Right ventricle myocardium superior (tissue), 1 donor: ENCODE data around the gene SLC36A3. TPM values are rescaled to one million over a fixed set of nuclear protein-coding genes. Genes with fewer than 3 reads are reported as not detected.
A peak's percentile ranks its signal among the peaks of the same experiment; 100 is the strongest.
"Not testable (repeated sequence)": the region's sequence is repeated elsewhere in the genome, so short reads cannot be mapped to it uniquely, and the experiment has no call there.

ENCODE experiments used
- ATAC-seq: fragments of 200-7000 bp; cut with Tn5 transposase; one replicate; pipeline ENCODE4 v1.9.1; 2020; ENCODE audit warnings: mild to moderate bottlenecking; ENCODE audit not compliant: poor library complexity
- DNase-seq: peaks from one replicate; pipeline ENCODE4 v3.0.0-alpha.2; 2020
- intact Hi-C: fragments of 100-400 bp; cut with DNase I; formaldehyde crosslinking; loops from one replicate; pipeline ENCODE4 v1.11.2; 2022
- total RNA-seq: library from RNA; stranded (reverse); fragmentation: NEBNext Ultra II Directional; extraction: Animal tissue kit (Norgen Biotek cat#: 25700); gene quantifications from one replicate; pipeline ENCODE4 v1.2.1, GENCODE V29; 2021
- donor health status: DM: no; HTN: yes; CAD: no; lungs with severe emphysema.

Gene SLC36A3
- total RNA-seq, 1 donor from 2014 or later, result not detected

- intact Hi-C loops, result loop anchor here (10.0 kb wide), 1 partner anchor 244 kb away; no protein-coding TSS in a partner anchor
- ATAC-seq (no peak), DNase-seq (no peak)
These were observed 54.9 kb downstream of the SLC36A3 start for GRCh38 chr5:151248651-151249050.

DNA sequence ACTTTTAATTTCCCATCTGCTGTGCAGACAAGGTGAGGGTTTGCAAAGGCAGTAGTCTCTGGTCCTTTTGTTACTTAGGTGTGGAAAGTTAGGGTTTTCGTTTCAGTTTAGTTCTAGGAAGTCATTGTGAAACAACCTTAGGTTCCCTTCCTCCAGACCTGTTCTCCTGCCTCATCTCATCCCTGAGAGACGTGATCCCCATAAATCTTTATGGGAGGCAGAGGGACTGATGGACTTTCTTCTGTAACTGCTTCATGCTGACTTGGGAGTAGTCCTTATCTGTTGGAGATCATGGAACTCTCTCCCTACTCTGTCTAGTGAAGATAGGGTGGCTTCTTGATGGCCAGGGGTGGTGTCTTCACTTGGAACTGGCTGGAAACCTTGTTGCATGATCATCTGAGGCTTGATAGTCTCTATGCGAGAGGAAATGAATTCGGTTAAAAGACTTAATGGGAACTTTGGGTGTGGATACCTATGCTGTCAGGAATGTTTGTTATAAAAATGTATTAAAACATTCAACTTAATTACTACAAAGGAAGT, 57.8 kb downstream of the SLC36A3 start:
- no peak for ATAC-seq
- DNase-seq, result no peak
- intact Hi-C loops, result loop anchor here (10.0 kb wide), 1 partner anchor 241 kb away; no protein-coding TSS in a partner anchor

DNA sequence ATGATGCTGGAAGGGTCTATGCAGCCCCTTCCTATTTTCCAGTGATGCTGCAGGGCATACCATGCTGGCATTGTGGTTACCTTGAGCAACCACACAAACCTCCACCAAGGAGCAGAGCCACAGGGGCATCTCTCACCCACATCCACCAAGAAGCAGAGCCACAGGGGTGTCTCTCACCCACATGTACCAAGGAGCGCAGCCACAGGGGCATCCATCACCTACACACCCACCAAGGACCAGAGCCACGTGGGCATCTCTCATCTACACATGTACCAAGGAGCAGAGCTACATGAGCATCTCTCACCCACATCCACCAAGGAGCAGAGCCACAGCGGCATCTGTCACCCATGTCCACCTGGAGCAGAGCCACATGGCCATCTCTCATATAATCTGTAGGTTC, 59.4 kb downstream of the SLC36A3 start:
- DNase-seq (no peak), ATAC-seq (no peak)
- intact Hi-C loops, result loop anchor here (10.0 kb wide), 1 partner anchor 239 kb away; no protein-coding TSS in a partner anchor

DNA sequence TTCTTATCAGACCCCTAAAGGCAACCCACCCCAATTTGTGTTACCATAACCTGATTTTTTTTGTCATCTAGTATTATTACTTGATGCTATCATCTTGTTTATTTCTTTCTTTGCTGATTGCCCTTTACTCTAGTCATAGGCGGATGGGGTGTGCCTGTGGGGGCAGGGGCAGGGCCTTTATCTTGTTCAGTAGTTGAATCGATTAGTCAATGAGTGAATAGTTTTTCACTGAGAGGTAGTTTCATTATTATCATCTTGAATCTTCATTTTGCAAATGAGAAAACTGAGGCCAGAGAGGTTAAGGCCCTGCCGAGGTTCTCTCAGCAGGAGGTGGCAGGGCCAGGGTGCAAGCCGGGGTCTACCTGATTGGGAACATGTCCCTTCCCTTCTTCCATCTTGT, 60.0 kb downstream of the SLC36A3 start:
- DNase-seq, result no peak
- ATAC-seq, result no peak
- intact Hi-C loops, result loop anchor here (10.0 kb wide), 1 partner anchor 239 kb away; no protein-coding TSS in a partner anchor

DNA sequence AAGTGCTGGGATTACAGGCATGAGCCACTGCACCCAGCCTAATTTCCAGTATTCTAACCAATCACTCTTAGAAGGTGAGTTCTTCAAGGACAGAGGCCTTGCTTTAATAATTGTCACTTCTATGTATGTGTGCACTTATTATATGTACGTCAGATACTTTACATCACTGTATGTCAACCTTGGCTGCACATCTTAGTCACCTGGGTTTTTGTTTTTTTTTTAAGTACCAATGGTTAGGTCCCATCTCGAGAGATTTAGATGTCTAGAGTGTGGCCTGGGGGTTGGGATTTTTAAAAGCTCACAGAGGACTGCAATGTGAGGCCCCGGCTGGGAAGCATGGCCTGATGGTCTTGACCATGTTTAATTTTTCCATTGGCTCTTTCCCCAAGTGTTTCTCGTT, 60.4 kb downstream of the SLC36A3 start:
- intact Hi-C loops, result loop anchor here (10.0 kb wide), 1 partner anchor 238 kb away; no protein-coding TSS in a partner anchor
- ATAC-seq (no peak), DNase-seq (no peak)

- DNase-seq (no peak), ATAC-seq (no peak)
- intact Hi-C loops, result loop anchor here (10.0 kb wide), 1 partner anchor 236 kb away; no protein-coding TSS in a partner anchor
These were observed 62.5 kb downstream of the SLC36A3 start for GRCh38 chr5:151240924-151241635.

- intact Hi-C loops, result loop anchor here (10.0 kb wide), 1 partner anchor 236 kb away; no protein-coding TSS in a partner anchor
- not testable (repeated sequence) for ATAC-seq, DNase-seq
These were observed 63.2 kb downstream of the SLC36A3 start for GRCh38 chr5:151240268-151240835.

- peak; percentile 90 for DNase-seq
- ATAC-seq, result peak; percentile 79
- intact Hi-C loops, result loop anchor here (5.0 kb wide), 1 partner anchor 112 kb away; no protein-coding TSS in a partner anchor
These were observed 64.2 kb downstream of the SLC36A3 start for GRCh38 chr5:151239237-151239861.

DNA sequence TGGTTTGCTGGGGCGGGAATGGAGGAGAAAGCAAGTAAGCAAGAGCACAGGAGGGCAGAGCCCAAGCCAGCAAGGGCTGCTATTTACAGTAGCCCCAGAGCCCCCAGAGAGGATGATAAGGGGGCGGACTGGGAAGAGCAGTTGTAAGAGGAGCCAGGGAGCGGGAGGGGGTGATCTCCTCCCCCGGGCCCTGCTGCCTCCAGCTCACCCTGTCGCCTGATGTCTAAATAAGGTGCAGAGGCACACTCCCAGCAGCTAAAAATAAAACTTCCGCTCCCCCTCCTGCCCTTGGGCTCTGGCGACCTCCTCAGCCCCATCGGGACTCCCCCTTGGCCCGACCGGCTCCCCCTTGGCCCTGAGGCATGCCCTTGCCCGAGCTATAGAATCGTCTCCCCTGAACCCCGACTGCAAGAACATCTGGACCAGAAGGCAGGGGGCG, 65.2 kb downstream of the SLC36A3 start:
- DNase-seq (peak; percentile 77), ATAC-seq (peak; percentile 88)
- intact Hi-C loops, result loop anchor here (5.0 kb wide), 1 partner anchor 111 kb away; no protein-coding TSS in a partner anchor

GRCh38 chr5:151237685-151238084, 65.9 kb downstream of the SLC36A3 start:
- DNase-seq (no peak), ATAC-seq (no peak)
- intact Hi-C loops, result loop anchor here (5.0 kb wide), 1 partner anchor 110 kb away; no protein-coding TSS in a partner anchor

DNA sequence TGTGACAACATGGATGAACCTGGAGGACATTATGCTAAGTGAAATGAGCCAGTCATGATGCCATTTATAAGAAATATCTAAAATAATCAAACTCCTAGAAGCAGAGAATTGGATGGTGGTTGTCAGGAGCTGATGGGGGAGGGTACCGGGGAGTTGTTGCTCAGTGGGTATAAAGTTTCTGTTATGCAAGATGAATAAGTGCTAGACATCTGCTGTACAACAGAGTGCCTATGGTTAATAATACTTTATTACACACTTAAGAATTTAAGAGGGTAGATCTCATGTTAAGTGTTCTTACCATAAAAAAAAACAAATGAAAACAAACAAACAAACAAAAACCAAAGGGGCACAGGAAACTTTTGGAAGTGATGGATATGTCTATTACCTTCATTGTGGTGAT, 66.7 kb downstream of the SLC36A3 start:
- intact Hi-C loops, result loop anchor here (5.0 kb wide), 1 partner anchor 110 kb away; no protein-coding TSS in a partner anchor
- DNase-seq, result no peak
- no peak for ATAC-seq

DNA sequence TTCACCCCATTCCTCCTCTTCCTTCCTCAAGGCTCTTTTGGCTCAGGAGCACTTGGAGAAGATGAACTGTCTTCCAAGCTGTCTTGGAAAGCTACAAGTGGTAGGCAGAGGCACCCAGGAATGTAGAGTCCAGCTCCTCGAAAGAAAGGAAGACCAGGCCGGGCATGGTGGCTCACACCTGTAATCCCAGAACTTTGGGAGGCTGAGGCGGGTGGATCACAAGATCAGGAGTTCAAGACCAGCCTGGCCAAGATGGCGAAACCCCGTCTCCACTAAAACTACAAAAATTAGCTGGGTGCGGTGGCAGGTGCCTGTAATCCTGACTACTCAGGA, 68.4 kb downstream of the SLC36A3 start:
- intact Hi-C loops, result loop anchor here (5.0 kb wide), 1 partner anchor 108 kb away; no protein-coding TSS in a partner anchor
- not testable (repeated sequence) for ATAC-seq, DNase-seq

- peak; percentile 78 for ATAC-seq
- intact Hi-C loops, result loop anchor here (5.0 kb wide), 1 partner anchor 107 kb away; no protein-coding TSS in a partner anchor
- peak; percentile 89 for DNase-seq
These were observed 68.9 kb downstream of the SLC36A3 start for GRCh38 chr5:151234476-151235238.

DNA sequence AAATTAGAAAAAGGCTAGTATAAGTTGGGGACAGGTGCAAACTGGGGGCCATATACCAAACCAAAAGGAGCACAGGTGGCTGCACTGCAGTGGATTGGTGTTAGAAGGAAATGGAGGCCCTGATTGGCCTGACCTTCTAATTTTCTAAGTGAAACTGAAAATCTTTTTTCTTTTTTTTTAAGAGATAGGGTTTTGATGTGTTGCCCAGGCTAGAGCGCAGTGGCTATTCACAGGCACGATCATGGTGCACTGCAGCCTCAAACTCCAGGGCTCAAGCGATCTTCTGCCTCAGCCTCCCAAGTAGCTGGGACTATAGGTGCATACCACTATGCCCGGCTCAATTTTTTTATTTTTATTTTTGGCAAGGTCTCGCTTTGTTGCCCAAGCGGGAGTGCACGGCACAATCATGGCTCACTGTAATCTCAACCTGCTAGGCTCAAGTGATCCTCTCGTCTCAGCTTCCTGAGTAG, 69.9 kb downstream of the SLC36A3 start:
- ATAC-seq, result no peak
- no peak for DNase-seq
- intact Hi-C loops, result no loop called here

- no peak for DNase-seq
- no peak for ATAC-seq
- intact Hi-C loops, result no loop called here
These were observed 72.2 kb downstream of the SLC36A3 start for GRCh38 chr5:151231359-151231758.

GRCh38 chr5:151230048-151230680, 73.4 kb downstream of the SLC36A3 start:
- no peak for ATAC-seq
- intact Hi-C loops, result no loop called here

GRCh38 chr5:151228986-151229385, 74.6 kb downstream of the SLC36A3 start:
- intact Hi-C loops, result no loop called here
- ATAC-seq, result no peak
- DNase-seq, result no peak

More at GRCh38 chr5:151230048-151230680, 73.4 kb downstream of the SLC36A3 start:
- no peak for DNase-seq
